HepG2 (cell line): ENCODE measurements around the gene OSBPL9. TPM values are rescaled to one million over a fixed set of nuclear protein-coding genes. Genes with fewer than 3 reads are reported as not detected.
A peak's percentile ranks its signal among the peaks of the same experiment; 100 is the strongest.

Experiments
- ATAC-seq: fragments of 200-7000 bp; cut with Tn5 transposase; 3 replicates; pipeline ENCODE4 v1.9.1; 2020; ENCODE audit warnings: mild to moderate bottlenecking, moderate library complexity
- BruUV-seq: library from RNA; stranded (reverse); fragments of 400-500 nt; replicated peaks from 2 replicates; lab custom pipeline; 2021; lab: Mats Ljungman, UMichigan
- CTCF ChIA-PET: fragments of 300-600 bp; formaldehyde crosslinking; extraction: SDS; loops from one replicate; lab custom pipeline; 2021; ENCODE audit warnings: low total read pairs, inconsistent platforms, low intra/inter-chr PET ratio; lab: Yijun Ruan, JAX
- POLR2A ChIA-PET: fragments of 350-600 bp; sonication (Branson Sonifier 250); formaldehyde crosslinking; loops from one replicate; lab custom pipeline; 2020; ENCODE audit warnings: antibody characterized with exemption, inconsistent platforms; lab: Yijun Ruan, JAX
- DNase-seq: peaks from one replicate; pipeline ENCODE4 v3.0.0-alpha.2; 2015; ENCODE audit warnings: low spot score
- FAIRE-seq: peaks from 3 replicates; lab custom pipeline; 2011; peaks lifted over from hg19 to GRCh38; lab: Jason Lieb, UNC
- H2AFZ ChIP-seq: one replicate; pipeline ENCODE4 v1.6.1; 2011; ENCODE audit warnings: low read length, inconsistent platforms
- H3K27ac ChIP-seq: fragments of 300-600 bp; 3 replicates; pipeline ENCODE4 v1.8.0; 2011; ENCODE audit warnings: mixed run types, mild to moderate bottlenecking, mixed read lengths, low read length, inconsistent platforms; ENCODE audit not compliant: insufficient read depth; ENCODE audit errors: extremely low read length
- H3K27me3 ChIP-seq, 2 experiments: fragments of 200-600 bp in 1 of 2; 2 replicates in 1 of 2; 3 replicates in 1 of 2; pipeline versions ENCODE4 v1.6.0 to v1.8.0; 2011; ENCODE audit warnings: low read length in 2 of 2, mild to moderate bottlenecking in 2 of 2, moderate library complexity in 2 of 2, inconsistent platforms in 1 of 2; ENCODE audit not compliant: insufficient read depth in 2 of 2, control insufficient read depth in 1 of 2
- H3K36me3 ChIP-seq, 2 experiments: fragments of 200-600 bp in 1 of 2; replicated peaks in 1 of 2; 2 replicates in 1 of 2; 3 replicates in 1 of 2; pipeline versions ENCODE4 v1.5.1 to v1.8.0; 2011; ENCODE audit warnings: low read length in 2 of 2, inconsistent platforms in 1 of 2; ENCODE audit not compliant: insufficient read depth in 2 of 2, control insufficient read depth in 1 of 2
- H3K4me1 ChIP-seq: 2 replicates; pipeline ENCODE4 v1.5.1; 2012; ENCODE audit warnings: low read length, inconsistent platforms; ENCODE audit not compliant: insufficient read depth
- H3K4me2 ChIP-seq: 2 replicates; pipeline ENCODE4 v1.6.0; 2011; ENCODE audit warnings: low read depth, low read length, inconsistent platforms
- H3K4me3 ChIP-seq, 3 experiments: fragments of 200-600 bp in 1 of 3; sonication (generic), shearing (Covaris generic) in 1 of 3; replicated peaks in 1 of 3; 2 replicates each; pipeline ENCODE4 v1.5.1; 2011 to 2016; ENCODE audit warnings: low read length in 3 of 3, inconsistent platforms in 2 of 3, low read depth in 2 of 3, mild to moderate bottlenecking in 2 of 3, control low read depth in 1 of 3, mixed read lengths in 1 of 3; ENCODE audit not compliant: insufficient read depth in 1 of 3
- H3K79me2 ChIP-seq: one replicate; pipeline ENCODE4 v1.6.1; 2011; ENCODE audit warnings: low read length, inconsistent platforms; ENCODE audit not compliant: insufficient read depth
- H3K9ac ChIP-seq: 2 replicates; pipeline ENCODE4 v1.6.0; 2011; ENCODE audit warnings: mild to moderate bottlenecking, low read depth, low read length, inconsistent platforms; ENCODE audit not compliant: insufficient read depth
- H3K9me3 ChIP-seq: 2 replicates; pipeline ENCODE4 v1.5.1; 2012; ENCODE audit warnings: mild to moderate bottlenecking, low read length
- H4K20me1 ChIP-seq: 2 replicates; pipeline ENCODE4 v1.6.0; 2011; ENCODE audit warnings: inconsistent platforms, mild to moderate bottlenecking, low read length, moderate library complexity; ENCODE audit not compliant: insufficient read depth
- CEBPG ChIP-seq: IDR thresholded peaks from 2 replicates; pipeline ENCODE4 v1.6.1; 2016
- PHF8 ChIP-seq: sonication (generic); formaldehyde crosslinking; IDR thresholded peaks from 2 replicates; pipeline ENCODE4 v1.5.0; 2020; ENCODE audit warnings: missing genetic modification reagents
- SRF ChIP-seq: IDR thresholded peaks from 2 replicates; pipeline ENCODE4 v1.6.1; 2011; ENCODE audit warnings: mild to moderate bottlenecking, low read depth, low read length, moderate library complexity
- TEAD3 ChIP-seq: optimal IDR thresholded peaks from 2 replicates; pipeline ENCODE3; 2016; ENCODE audit warnings: borderline replicate concordance
- ZNF44 ChIP-seq: sonication (generic); formaldehyde crosslinking; IDR thresholded peaks from 2 replicates; pipeline ENCODE4 v1.5.1; 2020; ENCODE audit warnings: mild to moderate bottlenecking, missing genetic modification reagents
- ZNF549 ChIP-seq: sonication (generic); formaldehyde crosslinking; IDR thresholded peaks from 2 replicates; pipeline ENCODE4 v1.5.0; 2020; ENCODE audit warnings: missing genetic modification reagents
- WGBS: methylation state at CpG from one replicate; pipeline ENCODE4 v1.1.6; 2017; ENCODE audit warnings: low lambda C conversion rate; 5-methylcytosine and 5-hydroxymethylcytosine counted together
- in situ Hi-C: cut with HindIII; loops from 2 replicates; pipeline ENCODE4 v1.10.0; 2017; ENCODE audit warnings: low pct_unique_long_range_greater_than_20kb; ENCODE audit not compliant: extremely low pct_ligation_motif_present
- intact Hi-C: fragments of 100-400 bp; cut with micrococcal nuclease; formaldehyde crosslinking; loops from one replicate; pipeline ENCODE4 v1.10.0; 2022; ENCODE audit not compliant: unreplicated experiment
- polyA plus RNA-seq, 8 experiments: library from polyadenylated mRNA; depleted of rRNA in 3 of 8; stranded (reverse) in 7 of 8; unstranded in 1 of 8; fragments of >200 nt; fragmentation: Illumina TruSeq in 4 of 8; extraction: Trizol in 4 of 8; gene quantifications; 2 replicates each; pipeline versions ENCODE4 v1.2.1 to v1.2.3, GENCODE V29; 2011 to 2016; ENCODE audit warnings: low read depth in 4 of 8, missing spikeins in 1 of 8, mixed read lengths in 1 of 8; ENCODE audit not compliant: insufficient read depth in 1 of 8
- total RNA-seq, 5 experiments: library from RNA; depleted of rRNA; stranded (reverse); fragments of >200 nt; fragmentation: Illumina TruSeq; extraction: Trizol; gene quantifications; 2 replicates each; pipeline ENCODE4 v1.2.3, GENCODE V29; 2016; ENCODE audit warnings: low read depth in 1 of 5
- TF ChIP-seq, protein P1 (sequence below): sonication (generic); formaldehyde crosslinking; IDR thresholded peaks from 2 replicates; pipeline ENCODE4 v1.4.0; 2020; ENCODE audit warnings: missing genetic modification reagents

Gene OSBPL9
- total and polyA plus RNA-seq, 2 of the 13 experiments (the other 11 are each of a cell fraction or from before 2014, with no cell fraction given): 83.6 to 142 TPM

DNA sequence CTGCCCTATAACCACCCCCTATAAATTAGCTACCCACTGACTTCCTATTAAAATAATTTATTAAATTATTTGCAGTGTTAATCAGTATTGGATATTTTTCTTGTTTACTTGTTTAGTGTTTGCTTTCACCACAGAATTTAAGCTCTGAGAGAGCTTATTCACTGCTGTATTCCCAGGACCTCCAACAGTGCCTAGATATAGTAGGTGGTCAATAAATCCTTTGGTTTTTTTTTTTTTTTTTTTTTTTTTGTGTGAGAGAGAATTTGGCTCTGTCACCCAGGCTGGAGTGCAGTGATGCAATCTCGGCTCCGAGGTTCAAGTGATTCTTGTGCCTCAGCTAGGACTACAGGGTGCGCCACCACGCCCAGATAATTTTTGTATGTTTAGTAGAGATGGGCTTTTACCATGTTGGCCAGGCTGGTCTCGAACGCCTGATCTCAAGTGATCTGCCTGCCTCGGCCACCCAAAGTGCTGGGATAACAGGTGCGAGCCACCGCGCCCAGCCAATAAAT, 1.1 kb upstream of the OSBPL9 start:
- ChIA-PET CTCF (no interaction called here), POLR2A (interaction anchor here (1.2 kb wide), 1 partner anchor 114 kb away, joined by 3 read pairs; no protein-coding TSS in a partner anchor)
- Histone ChIP-seq H3K27ac (no peak overlapping the region), H3K27me3 (no peaks in the 10 kb centered on the region; a peak in 1 of 5 replicates), H3K4me3 (peak overlapping the region in 1 of 3 experiments; percentile 99; a peak in 1 of 6 replicates), H4K20me1 (no peaks in the 10 kb centered on the region), H3K4me1 (peaks cover 56% of the 10 kb centered on the region), H3K36me3 (no peaks in the 10 kb centered on the region), H3K79me2 (peaks cover 32% of the 10 kb centered on the region), H3K9ac (no peak overlapping the region), H3K9me3 (no peaks in the 10 kb centered on the region), H2AFZ (peak overlapping the region; percentile 72), H3K4me2 (peak overlapping the region; percentile 65)
- in situ Hi-C loops (no loop called here), intact Hi-C loops (no loop called here)
- no peak for ATAC-seq
- no peak for FAIRE-seq
- no peak for TF ChIP-seq TEAD3 (CRISPR knock-in tag)
- no peak for TF ChIP-seq ZNF549 (CRISPR knock-in tag)
- TF ChIP-seq CEBPG (CRISPR knock-in tag): peak; percentile 33; the same call in 1 of the 2 replicates
- TF ChIP-seq PHF8 (CRISPR knock-in tag): no peak
- no peak for TF ChIP-seq SRF
- TF ChIP-seq, protein P1, sequence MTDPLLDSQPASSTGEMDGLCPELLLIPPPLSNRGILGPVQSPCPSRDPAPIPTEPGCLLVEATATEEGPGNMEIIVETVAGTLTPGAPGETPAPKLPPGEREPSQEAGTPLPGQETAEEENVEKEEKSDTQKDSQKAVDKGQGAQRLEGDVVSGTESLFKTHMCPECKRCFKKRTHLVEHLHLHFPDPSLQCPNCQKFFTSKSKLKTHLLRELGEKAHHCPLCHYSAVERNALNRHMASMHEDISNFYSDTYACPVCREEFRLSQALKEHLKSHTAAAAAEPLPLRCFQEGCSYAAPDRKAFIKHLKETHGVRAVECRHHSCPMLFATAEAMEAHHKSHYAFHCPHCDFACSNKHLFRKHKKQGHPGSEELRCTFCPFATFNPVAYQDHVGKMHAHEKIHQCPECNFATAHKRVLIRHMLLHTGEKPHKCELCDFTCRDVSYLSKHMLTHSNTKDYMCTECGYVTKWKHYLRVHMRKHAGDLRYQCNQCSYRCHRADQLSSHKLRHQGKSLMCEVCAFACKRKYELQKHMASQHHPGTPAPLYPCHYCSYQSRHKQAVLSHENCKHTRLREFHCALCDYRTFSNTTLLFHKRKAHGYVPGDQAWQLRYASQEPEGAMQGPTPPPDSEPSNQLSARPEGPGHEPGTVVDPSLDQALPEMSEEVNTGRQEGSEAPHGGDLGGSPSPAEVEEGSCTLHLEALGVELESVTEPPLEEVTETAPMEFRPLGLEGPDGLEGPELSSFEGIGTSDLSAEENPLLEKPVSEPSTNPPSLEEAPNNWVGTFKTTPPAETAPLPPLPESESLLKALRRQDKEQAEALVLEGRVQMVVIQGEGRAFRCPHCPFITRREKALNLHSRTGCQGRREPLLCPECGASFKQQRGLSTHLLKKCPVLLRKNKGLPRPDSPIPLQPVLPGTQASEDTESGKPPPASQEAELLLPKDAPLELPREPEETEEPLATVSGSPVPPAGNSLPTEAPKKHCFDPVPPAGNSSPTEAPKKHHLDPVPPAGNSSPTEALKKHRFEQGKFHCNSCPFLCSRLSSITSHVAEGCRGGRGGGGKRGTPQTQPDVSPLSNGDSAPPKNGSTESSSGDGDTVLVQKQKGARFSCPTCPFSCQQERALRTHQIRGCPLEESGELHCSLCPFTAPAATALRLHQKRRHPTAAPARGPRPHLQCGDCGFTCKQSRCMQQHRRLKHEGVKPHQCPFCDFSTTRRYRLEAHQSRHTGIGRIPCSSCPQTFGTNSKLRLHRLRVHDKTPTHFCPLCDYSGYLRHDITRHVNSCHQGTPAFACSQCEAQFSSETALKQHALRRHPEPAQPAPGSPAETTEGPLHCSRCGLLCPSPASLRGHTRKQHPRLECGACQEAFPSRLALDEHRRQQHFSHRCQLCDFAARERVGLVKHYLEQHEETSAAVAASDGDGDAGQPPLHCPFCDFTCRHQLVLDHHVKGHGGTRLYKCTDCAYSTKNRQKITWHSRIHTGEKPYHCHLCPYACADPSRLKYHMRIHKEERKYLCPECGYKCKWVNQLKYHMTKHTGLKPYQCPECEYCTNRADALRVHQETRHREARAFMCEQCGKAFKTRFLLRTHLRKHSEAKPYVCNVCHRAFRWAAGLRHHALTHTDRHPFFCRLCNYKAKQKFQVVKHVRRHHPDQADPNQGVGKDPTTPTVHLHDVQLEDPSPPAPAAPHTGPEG (CRISPR knock-in tag): no peak
- no peak for TF ChIP-seq ZNF44 (CRISPR knock-in tag)
- BruUV-seq: no TSS peak
- no peak for DNase-seq
- WGBS: 75% methylated on average over 10 of the region's 10 CpGs
